Dermis blood vessel endothelial cell (primary cell): ENCODE data around the gene CDKAL1. TPM values are rescaled to one million over a fixed set of nuclear protein-coding genes. Genes with fewer than 3 reads are reported as not detected.
"Not testable (repeated sequence)": the region's sequence is repeated elsewhere in the genome, so short reads cannot be mapped to it uniquely, and the experiment has no call there.

Experiments used
- DNase-seq: peaks from one replicate; pipeline ENCODE4 v3.0.0; 2010
- total RNA-seq: library from RNA; depleted of rRNA; stranded (reverse); fragments of >200 nt; gene quantifications from 2 replicates; pipeline ENCODE4 v1.2.3, GENCODE V29; 2014

Gene CDKAL1
- total RNA-seq, 1 donor from 2014 or later: 28.1 TPM

GRCh38 chr6:21193790-21194475 lies 659.7 kb downstream of the CDKAL1 start:
- DNase-seq: no peak

GRCh38 chr6:21195301-21195700 lies 661.0 kb downstream of the CDKAL1 start:
- not testable (repeated sequence) for DNase-seq

GRCh38 chr6:21198032-21198640 lies 663.9 kb downstream of the CDKAL1 start:
- peak; percentile 24 for DNase-seq

- no peak for DNase-seq
Measured at GRCh38 chr6:21199262-21199661, 665.0 kb downstream of the CDKAL1 start.

GRCh38 chr6:21200134-21200870 lies 666.0 kb downstream of the CDKAL1 start:
- peak; percentile 63 for DNase-seq

- no peak for DNase-seq
Measured at GRCh38 chr6:21201187-21201586, 666.9 kb downstream of the CDKAL1 start.

GRCh38 chr6:21201637-21202350 lies 667.5 kb downstream of the CDKAL1 start:
- DNase-seq: no peak

- no peak for DNase-seq
Measured at GRCh38 chr6:21202521-21202920, 668.3 kb downstream of the CDKAL1 start.

- DNase-seq: no peak
Measured at GRCh38 chr6:21204951-21205350, 670.7 kb downstream of the CDKAL1 start.

- DNase-seq: no peak
Measured at GRCh38 chr6:21208081-21208795, 674.0 kb downstream of the CDKAL1 start.

- no peak for DNase-seq
Measured at GRCh38 chr6:21208796-21209186, 674.5 kb downstream of the CDKAL1 start.

- no peak for DNase-seq
Measured at GRCh38 chr6:21213492-21213891, 679.2 kb downstream of the CDKAL1 start.

GRCh38 chr6:21214738-21215448 lies 680.6 kb downstream of the CDKAL1 start:
- no peak for DNase-seq

GRCh38 chr6:21219241-21219640 lies 685.0 kb downstream of the CDKAL1 start:
- DNase-seq: no peak

- DNase-seq: no peak
Measured at GRCh38 chr6:21219856-21220255, 685.6 kb downstream of the CDKAL1 start.

- no peak for DNase-seq
Measured at GRCh38 chr6:21220271-21220987, 686.2 kb downstream of the CDKAL1 start.

- no peak for DNase-seq
Measured at GRCh38 chr6:21222656-21223055, 688.4 kb downstream of the CDKAL1 start.

- no peak for DNase-seq
Measured at GRCh38 chr6:21225912-21226311, 691.7 kb downstream of the CDKAL1 start.

- no peak for DNase-seq
Measured at GRCh38 chr6:21227486-21227885, 693.2 kb downstream of the CDKAL1 start.

- DNase-seq: no peak
Measured at GRCh38 chr6:21228411-21228810, 694.2 kb downstream of the CDKAL1 start.

GRCh38 chr6:21228876-21229460 lies 694.7 kb downstream of the CDKAL1 start:
- DNase-seq: no peak
